K562 (cell line): ENCODE results near the gene NCOA6. TPM values are rescaled to one million over a fixed set of nuclear protein-coding genes. Genes with fewer than 3 reads are reported as not detected.

Experiments used
- AFF1 ChIP-seq, 2 experiments: fragments of 450-650 bp; IDR thresholded peaks; 2 replicates each; pipeline ENCODE4 v1.6.1; 2018; ENCODE audit warnings: mild to moderate bottlenecking in 2 of 2, low read depth in 1 of 2; ENCODE audit not compliant: partially characterized antibody in 2 of 2
- BCOR ChIP-seq: fragments of 450-650 bp; IDR thresholded peaks from 2 replicates; pipeline ENCODE4 v1.6.1; 2016
- BDP1 ChIP-seq: IDR thresholded peaks from 3 replicates; pipeline ENCODE4 v1.6.1; 2011; ENCODE audit not compliant: insufficient read length, insufficient read depth
- CBX5 ChIP-seq: IDR thresholded peaks from 2 replicates; pipeline ENCODE4 v1.6.1; 2014; ENCODE audit warnings: low read depth, borderline replicate concordance
- CREB1 ChIP-seq, 2 experiments: sonication (generic) in 1 of 2; formaldehyde crosslinking in 1 of 2; IDR thresholded peaks; 2 replicates each; pipeline versions ENCODE4 v1.6.1 to v1.8.0; 2012 to 2022; ENCODE audit warnings: inconsistent platforms in 1 of 2, mild to moderate bottlenecking in 1 of 2, missing genetic modification reagents in 1 of 2, moderate library complexity in 1 of 2
- CREBBP ChIP-seq: IDR thresholded peaks from one replicate; pipeline ENCODE4 v1.6.1; 2012; ENCODE audit warnings: low read depth, mild to moderate bottlenecking, control low read depth, inconsistent platforms, low read length
- EHMT2 ChIP-seq: fragments of 450-650 bp; IDR thresholded peaks from 2 replicates; pipeline ENCODE4 v1.6.1; 2018; ENCODE audit warnings: antibody characterized with exemption
- ETV1 ChIP-seq: fragments of 450-650 bp; conservative IDR thresholded peaks from 2 replicates; pipeline ENCODE4 v1.6.1; 2016; ENCODE audit warnings: missing genetic modification characterization, control low read depth, low read depth, missing compliant biosample characterization
- HEY1 ChIP-seq: fragments of 250-450 bp; sonication (Bioruptor Pico); IDR thresholded peaks from 2 replicates; pipeline ENCODE4 v1.5.0; 2020; ENCODE audit warnings: mild to moderate bottlenecking, moderate library complexity, borderline replicate concordance
- LEF1 ChIP-seq: fragments of 450-650 bp; IDR thresholded peaks from 2 replicates; pipeline ENCODE4 v1.6.1; 2016; ENCODE audit warnings: mild to moderate bottlenecking
- MAZ ChIP-seq, 2 experiments: fragments of 450-650 bp in 1 of 2; sonication (generic) in 1 of 2; formaldehyde crosslinking; IDR thresholded peaks in 1 of 2; conservative IDR thresholded peaks in 1 of 2; 2 replicates each; pipeline versions ENCODE4 v1.4.0 to v1.5.0; 2020; ENCODE audit warnings: mild to moderate bottlenecking in 1 of 2, missing genetic modification reagents in 1 of 2
- MLLT1 ChIP-seq, 2 experiments: fragments of 450-650 bp; IDR thresholded peaks; 2 replicates each; pipeline ENCODE4 v1.6.1; 2016
- NBN ChIP-seq: fragments of 450-650 bp; IDR thresholded peaks from 2 replicates; pipeline ENCODE4 v1.6.1; 2016; ENCODE audit warnings: low read depth, mild to moderate bottlenecking
- NEUROD1 ChIP-seq: fragments of 150-350 bp; IDR thresholded peaks from 2 replicates; pipeline ENCODE4 v1.6.1; 2014; ENCODE audit warnings: borderline replicate concordance, low read length, low read depth; ENCODE audit not compliant: partially characterized antibody
- NFRKB ChIP-seq: fragments of 450-650 bp; IDR thresholded peaks from 2 replicates; pipeline ENCODE4 v1.6.1; 2016; ENCODE audit warnings: low read depth
- SAFB ChIP-seq: fragments of 200-400 bp; formaldehyde crosslinking; IDR thresholded peaks from 2 replicates; pipeline ENCODE4 v1.6.1; 2017; ENCODE audit warnings: low read depth, low read length, borderline replicate concordance
- TAF9B ChIP-seq: fragments of 450-650 bp; IDR thresholded peaks from 2 replicates; pipeline ENCODE4 v1.6.1; 2018; ENCODE audit warnings: mild to moderate bottlenecking; ENCODE audit not compliant: partially characterized antibody
- polyA plus RNA-seq, 8 experiments: library from polyadenylated mRNA; depleted of rRNA in 4 of 8; stranded (reverse) in 5 of 8; unstranded in 3 of 8; fragments of >200 nt; fragmentation: Nextera tagmentation in 2 of 8; fragmentation: Illumina TruSeq in 1 of 8; extraction: Ambion mirVana in 2 of 8; extraction: Trizol in 1 of 8; gene quantifications; 2 replicates each; pipeline versions ENCODE4 v1.2.1 to v1.2.3, GENCODE V29; 2011 to 2014; ENCODE audit warnings: inconsistent platforms in 1 of 8, missing spikeins in 1 of 8
- total RNA-seq, 7 experiments: library from RNA; depleted of rRNA in 6 of 7; stranded (reverse); fragments of >200 nt in 6 of 7; fragmentation: Illumina TruSeq in 2 of 7; extraction: Trizol in 2 of 7; gene quantifications; 2 replicates each; pipeline versions ENCODE4 v1.2.1 to v1.2.3, GENCODE V29; 2011 to 2021; ENCODE audit warnings: low replicate concordance in 1 of 7
- TF ChIP-seq, protein P1 (sequence below), 3 experiments: fragments of 200-800 bp in 1 of 3; fragments of 250-450 bp in 1 of 3; fragments of 450-650 bp in 1 of 3; sonication (Bioruptor Pico) in 1 of 3; sonication (Bioruptor generic) in 1 of 3; formaldehyde crosslinking in 1 of 3; IDR thresholded peaks; 2 replicates each; pipeline versions ENCODE4 v1.6.1 to v1.8.0; 2016 to 2022; ENCODE audit warnings: mild to moderate bottlenecking in 2 of 3, missing genetic modification characterization in 2 of 3, missing compliant biosample characterization in 1 of 3, moderate library complexity in 1 of 3

Gene NCOA6
- total and polyA plus RNA-seq, 9 of the 15 experiments (the other 6 are each of a cell fraction or from before 2014, with no cell fraction given): 6.1 to 25.0 (median 9.5) TPM

GRCh38 chr20:34713194-34713943, 112.1 kb downstream of the NCOA6 start (continued):
- TF ChIP-seq MLLT1 (IDR thresholded peaks at IDR 0.05) (0 out of 4 replicates have a peak, but pooled peaks of 1 of the 2 experiments have one; percentile 10), NFRKB (peak; percentile 35; the same call in 1 of the 2 replicates), MAZ (CRISPR knock-in tag; conservative IDR thresholded peaks at IDR 0.05 in 1 of 2, IDR thresholded peaks at IDR 0.05 in 1 of 2) (0 out of 4 replicates have a peak, but pooled peaks of 1 of the 2 experiments have one; percentile 15), SAFB (no peak), NBN (peak; percentile 89), TAF9B (peak; percentile 82), AFF1 (IDR thresholded peaks at IDR 0.05; ENCODE audit: low read depth in 1 of 2, partially characterized antibody in 2 of 2) (peak in 1 of 2 experiments; percentile 59), EHMT2 (peak; percentile 75), NEUROD1 (peak; percentile 85), BDP1 (no peak), CREB1 (IDR thresholded peaks at IDR 0.05) (peak; percentile 48; the same call in 1 of the 2 replicates), CREB1 (CRISPR knock-in tag; IDR thresholded peaks at IDR 0.05) (no peak), BCOR (peak; percentile 25; the same call in 1 of the 2 replicates), HEY1 (CRISPR knock-in tag) (peak; percentile 38; the same call in 1 of the 2 replicates), LEF1 (peak; percentile 88), CBX5 (no peak), CREBBP (no peak), ETV1 (tag) (0 out of 2 replicates have a peak, but pooled peaks have one; percentile 28)
- TF ChIP-seq, protein P1, sequence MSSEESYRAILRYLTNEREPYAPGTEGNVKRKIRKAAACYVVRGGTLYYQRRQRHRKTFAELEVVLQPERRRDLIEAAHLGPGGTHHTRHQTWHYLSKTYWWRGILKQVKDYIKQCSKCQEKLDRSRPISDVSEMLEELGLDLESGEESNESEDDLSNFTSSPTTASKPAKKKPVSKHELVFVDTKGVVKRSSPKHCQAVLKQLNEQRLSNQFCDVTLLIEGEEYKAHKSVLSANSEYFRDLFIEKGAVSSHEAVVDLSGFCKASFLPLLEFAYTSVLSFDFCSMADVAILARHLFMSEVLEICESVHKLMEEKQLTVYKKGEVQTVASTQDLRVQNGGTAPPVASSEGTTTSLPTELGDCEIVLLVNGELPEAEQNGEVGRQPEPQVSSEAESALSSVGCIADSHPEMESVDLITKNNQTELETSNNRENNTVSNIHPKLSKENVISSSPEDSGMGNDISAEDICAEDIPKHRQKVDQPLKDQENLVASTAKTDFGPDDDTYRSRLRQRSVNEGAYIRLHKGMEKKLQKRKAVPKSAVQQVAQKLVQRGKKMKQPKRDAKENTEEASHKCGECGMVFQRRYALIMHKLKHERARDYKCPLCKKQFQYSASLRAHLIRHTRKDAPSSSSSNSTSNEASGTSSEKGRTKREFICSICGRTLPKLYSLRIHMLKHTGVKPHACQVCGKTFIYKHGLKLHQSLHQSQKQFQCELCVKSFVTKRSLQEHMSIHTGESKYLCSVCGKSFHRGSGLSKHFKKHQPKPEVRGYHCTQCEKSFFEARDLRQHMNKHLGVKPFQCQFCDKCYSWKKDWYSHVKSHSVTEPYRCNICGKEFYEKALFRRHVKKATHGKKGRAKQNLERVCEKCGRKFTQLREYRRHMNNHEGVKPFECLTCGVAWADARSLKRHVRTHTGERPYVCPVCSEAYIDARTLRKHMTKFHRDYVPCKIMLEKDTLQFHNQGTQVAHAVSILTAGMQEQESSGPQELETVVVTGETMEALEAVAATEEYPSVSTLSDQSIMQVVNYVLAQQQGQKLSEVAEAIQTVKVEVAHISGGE (CRISPR knock-in tag; IDR thresholded peaks at IDR 0.05): peak in 1 of 3 experiments; percentile 54; a peak in 2 of 6 replicates
